ENCODE data around the gene CCN2.

Gene CCN2, protein sequence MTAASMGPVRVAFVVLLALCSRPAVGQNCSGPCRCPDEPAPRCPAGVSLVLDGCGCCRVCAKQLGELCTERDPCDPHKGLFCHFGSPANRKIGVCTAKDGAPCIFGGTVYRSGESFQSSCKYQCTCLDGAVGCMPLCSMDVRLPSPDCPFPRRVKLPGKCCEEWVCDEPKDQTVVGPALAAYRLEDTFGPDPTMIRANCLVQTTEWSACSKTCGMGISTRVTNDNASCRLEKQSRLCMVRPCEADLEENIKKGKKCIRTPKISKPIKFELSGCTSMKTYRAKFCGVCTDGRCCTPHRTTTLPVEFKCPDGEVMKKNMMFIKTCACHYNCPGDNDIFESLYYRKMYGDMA

DNA sequence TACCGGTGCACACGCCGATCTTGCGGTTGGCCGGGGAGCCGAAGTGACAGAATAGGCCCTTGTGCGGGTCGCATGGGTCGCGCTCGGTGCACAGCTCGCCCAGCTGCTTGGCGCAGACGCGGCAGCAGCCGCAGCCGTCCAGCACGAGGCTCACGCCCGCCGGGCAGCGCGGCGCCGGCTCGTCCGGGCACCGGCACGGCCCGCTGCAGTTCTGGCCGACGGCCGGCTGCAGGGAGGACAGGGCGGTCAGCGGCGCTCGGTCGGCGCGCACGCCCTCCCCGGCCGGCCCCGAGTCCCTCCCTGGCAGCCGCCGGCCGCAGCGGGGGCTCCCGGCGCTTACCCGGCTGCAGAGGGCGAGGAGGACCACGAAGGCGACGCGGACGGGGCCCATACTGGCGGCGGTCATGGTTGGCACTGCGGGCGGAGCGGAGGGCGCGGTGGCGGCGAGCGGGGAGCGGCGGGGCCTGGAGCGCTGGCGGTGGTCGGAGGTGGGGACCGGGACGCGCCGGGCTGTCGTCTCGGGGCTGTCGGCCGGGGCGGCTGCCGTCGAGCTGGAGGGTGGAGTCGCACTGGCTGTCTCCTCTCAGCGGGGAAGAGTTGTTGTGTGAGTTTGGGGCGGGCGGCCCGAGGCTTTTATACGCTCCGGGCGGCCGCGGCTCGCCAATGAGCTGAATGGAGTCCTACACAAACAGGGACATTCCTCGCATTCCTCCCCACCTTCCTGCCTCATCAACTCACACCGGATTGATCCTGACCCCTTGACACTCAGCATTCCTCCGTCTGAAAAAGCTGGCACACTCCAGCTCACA lies at the start of gene CCN2:
Gene CCN2 (minus strand): TSS at position 606 of the 809 bp plus-strand sequence. CDS start 200 bp downstream, at position 406.
- peak in 1 of 2 donors; percentile 25 for DNase-seq

DNA sequence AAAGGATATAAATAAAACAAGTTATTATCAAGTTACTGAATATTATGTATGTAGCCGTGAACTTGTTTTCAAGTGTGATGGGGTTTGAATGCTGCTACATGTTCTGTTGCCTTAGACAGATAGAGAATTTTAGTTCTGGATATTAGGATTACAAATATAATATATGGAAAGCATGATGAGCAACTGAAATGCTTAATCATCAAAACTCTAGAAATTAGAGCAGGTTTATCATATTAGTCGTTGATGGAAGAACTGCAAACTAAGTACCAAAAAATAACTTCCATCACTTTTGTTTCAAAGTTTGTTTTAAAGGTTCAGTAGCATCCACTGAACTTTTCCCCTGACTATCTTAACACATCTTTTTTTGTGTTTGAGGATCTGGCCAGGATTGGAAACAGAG lies 49.1 kb upstream of the CCN2 start:
- DNase-seq: no peak

DNA sequence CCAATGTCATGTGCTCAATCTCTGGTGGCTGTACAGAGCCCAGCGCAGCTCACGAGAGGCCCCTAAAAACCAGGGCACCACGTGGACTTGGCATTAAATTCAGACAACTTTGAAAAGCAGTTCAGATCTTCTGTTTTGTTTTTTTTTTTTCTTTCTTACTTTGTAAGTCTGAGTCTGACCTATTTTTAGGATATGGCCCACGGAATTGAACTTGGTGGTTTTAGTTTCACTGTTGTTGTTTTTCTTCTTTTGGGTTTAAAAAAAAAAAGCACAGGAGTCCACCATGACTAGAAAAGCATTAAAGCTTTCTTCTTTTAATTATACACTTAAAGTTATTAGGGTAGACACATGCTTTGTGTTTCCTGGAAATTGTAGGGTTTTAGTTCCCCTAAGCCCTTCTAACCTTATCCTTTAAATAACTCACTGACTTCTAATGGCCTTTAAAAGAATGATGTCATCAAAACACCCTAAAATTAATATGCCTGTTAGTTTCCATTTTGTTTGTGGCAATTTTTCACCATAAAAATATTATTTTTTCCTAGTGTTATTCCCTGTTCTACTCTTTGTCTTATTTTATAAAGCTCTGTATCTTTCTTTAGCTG lies 48.5 kb upstream of the CCN2 start:
- no peak for DNase-seq

- no peak for DNase-seq
Observed at GRCh38 chr6:131998255-131998982, 47.2 kb upstream of the CCN2 start.

GRCh38 chr6:131997429-131998153 lies 46.4 kb upstream of the CCN2 start:
- no peak for DNase-seq

- no peak for DNase-seq
Observed at GRCh38 chr6:131995917-131996316, 44.7 kb upstream of the CCN2 start.

GRCh38 chr6:131992557-131992956 lies 41.4 kb upstream of the CCN2 start:
- no peak for DNase-seq

- DNase-seq: no peak
Observed at GRCh38 chr6:131989036-131989435, 37.9 kb upstream of the CCN2 start.

DNA sequence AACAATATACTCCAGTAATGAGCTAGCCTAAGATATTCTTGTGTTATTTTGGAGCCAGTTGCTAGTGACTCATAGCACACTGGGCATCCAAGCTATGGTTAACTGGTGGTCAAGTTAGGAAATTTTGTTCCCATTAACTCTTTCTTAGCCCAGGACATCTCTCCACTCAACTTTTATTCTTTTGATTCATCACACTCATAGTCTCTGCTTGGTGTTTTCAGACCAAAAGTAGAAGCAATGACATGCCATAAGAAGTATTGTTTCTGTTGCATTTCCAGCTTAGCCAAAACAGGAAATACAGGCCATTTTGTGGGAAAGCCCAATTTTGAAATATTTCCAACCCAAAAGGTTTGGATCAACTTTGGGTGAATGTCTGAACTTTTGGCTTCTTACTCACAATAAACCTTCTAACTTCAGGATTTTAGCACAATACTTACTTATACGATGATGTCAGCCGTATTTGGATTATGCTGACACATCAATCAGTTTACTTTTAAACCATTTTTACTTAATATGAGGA lies 31.6 kb upstream of the CCN2 start:
- no peak for DNase-seq

GRCh38 chr6:131981624-131981978 lies 30.4 kb upstream of the CCN2 start:
- no peak for DNase-seq

DNA sequence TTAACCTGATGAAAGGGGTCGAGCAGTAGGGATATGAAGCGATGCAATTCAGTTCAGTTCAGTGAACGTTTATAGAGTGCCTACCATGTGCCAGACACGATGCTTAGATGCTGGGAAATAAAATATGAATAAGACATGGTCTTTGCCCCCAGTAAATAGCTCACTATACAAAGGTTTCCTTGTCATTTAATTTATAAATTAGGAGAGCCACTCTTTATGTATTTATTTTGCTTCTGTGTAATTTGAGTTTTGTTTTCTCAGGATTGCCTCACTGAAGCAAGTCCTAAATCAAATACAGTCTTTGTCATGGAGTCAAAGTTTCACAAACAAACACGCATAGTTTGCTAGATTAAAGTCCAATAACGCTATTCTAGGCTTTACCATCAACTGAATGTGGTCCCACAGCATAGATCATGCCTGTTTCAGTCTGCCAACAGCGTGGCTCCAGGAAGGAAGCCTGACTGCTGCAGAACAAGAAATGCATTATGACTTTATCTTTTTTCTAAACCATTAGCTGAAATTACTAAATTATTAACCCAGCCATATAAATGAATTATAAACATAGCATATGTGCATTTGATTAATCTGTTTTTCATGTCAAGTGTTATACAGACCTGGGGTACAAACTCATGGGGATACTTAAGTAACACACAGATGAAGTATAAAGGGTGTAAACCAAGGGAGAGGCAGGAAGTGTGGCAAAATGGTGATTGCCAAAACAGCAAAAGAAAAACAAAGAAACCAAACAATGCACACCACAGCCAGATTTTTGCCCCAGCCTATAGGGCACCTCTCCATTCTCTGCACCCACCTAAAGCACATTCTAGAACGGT lies 29.8 kb upstream of the CCN2 start:
- no peak for DNase-seq

GRCh38 chr6:131980338-131980790 lies 29.2 kb upstream of the CCN2 start:
- DNase-seq: no peak

- no peak for DNase-seq
Observed at GRCh38 chr6:131979515-131980337, 28.6 kb upstream of the CCN2 start.

- DNase-seq: no peak
Observed at GRCh38 chr6:131978522-131978921, 27.4 kb upstream of the CCN2 start.

- no peak for DNase-seq
Observed at GRCh38 chr6:131976545-131977061, 25.4 kb upstream of the CCN2 start.

DNA sequence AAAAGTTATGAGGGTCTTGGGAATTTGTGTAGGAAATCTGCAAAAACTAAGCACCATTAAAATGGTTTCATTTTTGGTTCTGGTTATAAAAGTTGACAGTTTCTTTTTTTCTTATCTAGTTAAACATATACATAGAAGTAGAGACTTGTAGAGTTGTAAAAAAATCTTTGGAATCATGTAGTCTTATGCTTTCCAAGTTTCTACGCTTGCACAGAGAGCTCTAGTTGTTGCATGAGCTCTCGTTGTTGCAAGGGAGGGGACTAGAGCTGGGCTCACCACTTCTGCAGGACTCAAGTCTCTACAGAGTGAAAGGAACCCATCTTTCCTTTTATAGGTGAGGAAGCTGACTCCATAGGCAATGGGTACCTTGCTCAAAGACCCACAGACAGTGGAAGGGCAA lies 21.6 kb upstream of the CCN2 start:
- no peak for DNase-seq

DNA sequence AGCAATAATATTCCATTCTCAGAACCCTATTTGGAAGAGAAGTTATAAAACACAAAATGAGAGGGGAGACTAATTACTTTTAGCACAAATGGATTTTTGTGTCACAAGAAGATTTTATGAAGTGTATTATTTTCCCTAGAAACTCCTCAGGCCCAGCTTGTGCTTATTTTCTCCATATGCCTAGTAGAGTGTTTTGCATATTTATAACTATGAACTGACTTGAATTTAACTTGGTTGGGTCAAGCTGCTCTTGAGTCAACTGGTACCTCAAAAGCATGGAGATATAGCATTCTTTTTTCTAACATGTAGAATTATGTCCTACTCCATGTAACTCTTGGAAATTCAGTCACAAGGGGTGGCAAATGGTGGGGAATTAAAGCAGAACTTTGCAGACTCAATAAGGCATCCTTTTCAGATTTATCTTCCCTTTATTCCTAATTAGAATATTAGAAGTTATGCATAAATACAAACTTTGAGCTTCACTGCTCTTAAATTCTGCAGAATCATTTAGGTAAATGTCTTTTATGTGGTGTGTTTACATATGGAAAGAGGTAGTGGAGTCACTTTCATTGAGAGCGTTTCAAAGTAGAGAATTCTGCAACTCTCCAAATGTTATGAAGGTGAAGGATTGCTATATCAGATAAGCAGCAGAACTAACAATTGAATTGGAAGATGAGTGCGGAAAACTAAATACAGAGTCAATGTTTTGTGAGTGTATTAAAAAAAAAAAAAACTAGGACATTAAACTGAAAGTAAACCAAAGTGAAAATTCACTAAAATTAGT lies 19.1 kb upstream of the CCN2 start:
- no peak for DNase-seq

DNA sequence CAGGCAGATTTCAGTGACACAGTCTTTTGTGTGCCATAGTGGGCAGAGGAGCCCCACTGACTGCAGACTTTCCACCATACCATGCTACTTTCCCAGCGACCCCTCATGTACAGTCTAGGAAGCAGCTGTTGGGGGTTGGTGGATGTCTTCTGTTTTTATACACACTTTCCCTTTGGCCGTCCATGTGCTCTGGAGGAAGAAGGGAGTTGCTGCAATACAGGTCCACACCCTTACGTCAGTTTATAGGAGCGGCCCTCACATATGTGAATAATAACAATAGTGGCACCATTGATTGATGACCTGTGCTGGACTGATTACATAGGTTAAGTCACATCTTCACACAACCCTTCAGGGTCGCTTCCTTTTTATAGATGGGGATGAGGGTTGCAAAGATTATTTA lies 17.5 kb upstream of the CCN2 start:
- no peak for DNase-seq

GRCh38 chr6:131967948-131968347 lies 16.8 kb upstream of the CCN2 start:
- DNase-seq: no peak

Measured in CD4-positive, alpha-beta T cell treated with Interleukin-4 for 1 hour (primary cell).